VCaP (cell line): Measurements from ENCODE around the gene HACD4.

Experiments
- H3K27ac ChIP-seq: fragments of 450-650 bp; 2 replicates; pipeline ENCODE4 v1.5.1; 2017
- TF ChIP-seq, protein P1 (sequence below): fragments of 450-650 bp; conservative IDR thresholded peaks from 2 replicates; pipeline ENCODE4 v1.5.1; 2017; ENCODE audit warnings: mild to moderate bottlenecking, moderate library complexity

Gene HACD4

DNA sequence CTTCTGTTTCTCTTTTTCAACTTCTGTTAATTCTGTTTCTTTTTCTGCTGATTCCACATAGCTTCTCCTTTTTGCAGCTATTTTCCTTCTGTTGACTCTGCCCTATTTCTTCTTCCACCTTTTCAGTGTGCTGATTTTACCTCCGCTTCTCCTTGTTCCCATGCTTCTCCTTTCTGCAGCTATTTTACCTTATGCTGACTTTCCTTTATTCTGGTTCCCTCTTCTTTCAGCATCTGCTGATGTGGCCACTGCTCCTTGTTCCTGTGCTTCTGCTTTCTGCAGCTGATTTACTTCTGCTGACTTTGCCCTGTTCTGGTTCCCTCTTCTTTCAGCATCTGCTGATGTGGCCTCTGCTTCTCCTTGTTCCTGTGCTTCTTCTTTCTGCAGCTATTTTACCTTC, 58.8 kb downstream of the HACD4 start:
- H3K27ac ChIP-seq: no peak overlapping the region
- TF ChIP-seq, protein P1, sequence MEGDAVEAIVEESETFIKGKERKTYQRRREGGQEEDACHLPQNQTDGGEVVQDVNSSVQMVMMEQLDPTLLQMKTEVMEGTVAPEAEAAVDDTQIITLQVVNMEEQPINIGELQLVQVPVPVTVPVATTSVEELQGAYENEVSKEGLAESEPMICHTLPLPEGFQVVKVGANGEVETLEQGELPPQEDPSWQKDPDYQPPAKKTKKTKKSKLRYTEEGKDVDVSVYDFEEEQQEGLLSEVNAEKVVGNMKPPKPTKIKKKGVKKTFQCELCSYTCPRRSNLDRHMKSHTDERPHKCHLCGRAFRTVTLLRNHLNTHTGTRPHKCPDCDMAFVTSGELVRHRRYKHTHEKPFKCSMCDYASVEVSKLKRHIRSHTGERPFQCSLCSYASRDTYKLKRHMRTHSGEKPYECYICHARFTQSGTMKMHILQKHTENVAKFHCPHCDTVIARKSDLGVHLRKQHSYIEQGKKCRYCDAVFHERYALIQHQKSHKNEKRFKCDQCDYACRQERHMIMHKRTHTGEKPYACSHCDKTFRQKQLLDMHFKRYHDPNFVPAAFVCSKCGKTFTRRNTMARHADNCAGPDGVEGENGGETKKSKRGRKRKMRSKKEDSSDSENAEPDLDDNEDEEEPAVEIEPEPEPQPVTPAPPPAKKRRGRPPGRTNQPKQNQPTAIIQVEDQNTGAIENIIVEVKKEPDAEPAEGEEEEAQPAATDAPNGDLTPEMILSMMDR: no peak

DNA sequence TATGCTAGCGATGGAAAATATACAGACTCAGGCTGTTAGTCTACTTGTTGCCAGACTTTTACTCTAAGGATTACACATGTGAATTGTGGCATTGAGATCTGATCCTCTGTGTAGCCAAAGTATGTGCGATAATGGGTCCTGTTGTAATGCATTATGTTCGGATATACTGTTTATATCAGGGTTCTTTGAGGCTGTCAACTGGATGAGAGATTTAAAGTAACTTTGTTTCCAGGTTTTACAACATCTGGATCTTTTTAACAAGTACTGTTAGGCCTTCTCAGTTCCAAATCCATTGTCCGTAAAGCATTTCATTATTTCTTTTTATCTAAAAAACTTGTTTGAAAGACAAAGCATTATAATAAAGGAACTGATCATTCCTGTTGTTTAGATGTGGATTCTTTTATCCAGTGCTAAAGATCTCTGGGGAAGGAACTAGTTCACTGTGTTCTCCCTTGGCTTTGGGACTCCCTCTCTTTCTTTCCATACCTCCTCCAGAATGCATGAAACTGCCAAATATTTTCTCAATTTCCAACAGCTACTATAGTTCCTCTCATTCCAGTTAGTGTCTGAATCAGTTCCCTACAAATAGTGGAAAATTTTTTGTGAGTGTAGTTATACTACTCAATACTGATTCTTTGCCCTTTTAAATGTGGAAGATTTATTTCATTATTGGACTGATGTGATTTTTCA, 68.8 kb downstream of the HACD4 start:
- TF ChIP-seq, protein P1: no peak

DNA sequence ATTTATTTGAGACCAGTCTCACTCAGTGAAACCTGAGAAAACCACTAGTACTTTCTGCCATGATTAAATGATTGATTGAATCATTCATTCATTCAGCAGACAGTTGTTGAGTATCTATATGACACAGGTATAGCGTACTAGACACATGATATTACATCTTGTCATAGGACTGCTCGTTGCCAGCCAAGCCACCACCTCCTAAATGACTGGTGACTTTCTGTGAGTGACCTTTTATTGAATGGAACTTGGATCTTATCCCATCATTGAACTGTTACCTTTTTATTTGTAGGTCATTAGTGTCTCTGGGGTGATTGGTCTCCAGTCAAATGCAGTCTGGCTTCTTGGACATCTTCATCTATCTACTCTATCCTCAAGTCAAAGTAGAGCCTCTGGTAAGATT, 80.7 kb downstream of the HACD4 start:
- H3K27ac ChIP-seq: no peak overlapping the region
- TF ChIP-seq, protein P1: no peak

More for the DNA sequence above, 68.8 kb downstream of the HACD4 start:
- no peak overlapping the region for H3K27ac ChIP-seq
